HG03159 (cell line): ENCODE measurements around the gene TNFSF13.

Experiments
- ATAC-seq: cut with Tn5 transposase; IDR thresholded peaks from one replicate; pipeline ENCODE4 v1.9.1; 2021; ENCODE audit warnings: mild to moderate bottlenecking, moderate library complexity; ENCODE audit not compliant: unreplicated experiment

Gene TNFSF13, protein sequence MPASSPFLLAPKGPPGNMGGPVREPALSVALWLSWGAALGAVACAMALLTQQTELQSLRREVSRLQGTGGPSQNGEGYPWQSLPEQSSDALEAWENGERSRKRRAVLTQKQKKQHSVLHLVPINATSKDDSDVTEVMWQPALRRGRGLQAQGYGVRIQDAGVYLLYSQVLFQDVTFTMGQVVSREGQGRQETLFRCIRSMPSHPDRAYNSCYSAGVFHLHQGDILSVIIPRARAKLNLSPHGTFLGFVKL

DNA sequence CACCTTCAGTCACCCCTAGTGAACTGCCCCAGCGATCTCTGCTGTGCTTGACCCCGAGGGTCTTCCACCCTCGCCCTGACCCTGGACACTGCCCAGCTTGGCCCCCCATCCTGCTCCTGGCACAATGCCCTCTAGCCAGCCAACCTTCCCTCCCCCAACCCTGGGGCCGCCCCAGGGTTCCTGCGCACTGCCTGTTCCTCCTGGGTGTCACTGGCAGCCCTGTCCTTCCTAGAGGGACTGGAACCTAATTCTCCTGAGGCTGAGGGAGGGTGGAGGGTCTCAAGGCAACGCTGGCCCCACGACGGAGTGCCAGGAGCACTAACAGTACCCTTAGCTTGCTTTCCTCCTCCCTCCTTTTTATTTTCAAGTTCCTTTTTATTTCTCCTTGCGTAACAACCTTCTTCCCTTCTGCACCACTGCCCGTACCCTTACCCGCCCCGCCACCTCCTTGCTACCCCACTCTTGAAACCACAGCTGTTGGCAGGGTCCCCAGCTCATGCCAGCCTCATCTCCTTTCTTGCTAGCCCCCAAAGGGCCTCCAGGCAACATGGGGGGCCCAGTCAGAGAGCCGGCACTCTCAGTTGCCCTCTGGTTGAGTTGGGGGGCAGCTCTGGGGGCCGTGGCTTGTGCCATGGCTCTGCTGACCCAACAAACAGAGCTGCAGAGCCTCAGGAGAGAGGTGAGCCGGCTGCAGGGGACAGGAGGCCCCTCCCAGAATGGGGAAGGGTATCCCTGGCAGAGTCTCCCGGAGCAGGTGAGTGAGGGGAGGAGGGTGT lies at the start of gene TNFSF13:
TSS of gene TNFSF13 (plus strand) at position 207 of the 776 bp plus-strand sequence. CDS start at position 497, 290 bp downstream.
- no peak for ATAC-seq

DNA sequence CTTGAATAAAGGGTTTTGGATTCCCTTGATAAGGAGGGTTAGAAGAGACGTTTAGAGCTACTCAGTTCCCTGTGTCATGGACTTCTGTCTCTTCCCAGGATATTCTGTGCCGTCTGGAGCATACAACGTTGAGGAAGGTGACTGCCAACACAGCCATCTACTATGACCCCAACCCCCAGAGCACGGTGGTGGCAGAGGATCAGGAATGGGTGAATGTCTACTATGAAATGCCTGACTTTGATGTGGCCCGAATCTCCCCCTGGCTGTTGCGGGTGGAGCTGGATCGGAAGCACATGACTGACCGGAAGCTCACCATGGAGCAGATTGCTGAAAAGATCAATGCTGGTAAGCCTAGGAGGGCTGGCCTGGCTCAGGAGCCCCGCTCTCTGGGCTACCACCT lies 49.7 kb upstream of the TNFSF13 start:
- no peak for ATAC-seq

DNA sequence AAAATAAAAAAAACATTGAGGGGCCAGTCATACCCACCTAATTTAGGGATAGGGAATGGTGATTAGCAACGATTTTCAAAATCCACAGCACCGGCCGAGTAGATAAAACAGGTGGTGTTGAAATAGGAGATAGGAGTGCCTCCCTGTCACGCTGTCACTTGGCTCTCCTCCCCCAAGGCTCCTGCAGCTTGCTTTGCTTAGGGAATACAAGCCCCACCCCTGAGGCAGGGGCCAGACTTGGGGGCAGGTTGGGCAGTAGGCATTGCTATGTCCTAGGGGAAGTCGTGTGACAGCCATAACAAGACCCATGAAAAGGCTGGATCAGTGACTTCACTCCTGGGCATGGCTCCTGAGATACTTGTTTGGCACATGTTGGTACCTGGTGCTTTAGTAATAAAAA lies 48.6 kb upstream of the TNFSF13 start:
- ATAC-seq = no peak

DNA sequence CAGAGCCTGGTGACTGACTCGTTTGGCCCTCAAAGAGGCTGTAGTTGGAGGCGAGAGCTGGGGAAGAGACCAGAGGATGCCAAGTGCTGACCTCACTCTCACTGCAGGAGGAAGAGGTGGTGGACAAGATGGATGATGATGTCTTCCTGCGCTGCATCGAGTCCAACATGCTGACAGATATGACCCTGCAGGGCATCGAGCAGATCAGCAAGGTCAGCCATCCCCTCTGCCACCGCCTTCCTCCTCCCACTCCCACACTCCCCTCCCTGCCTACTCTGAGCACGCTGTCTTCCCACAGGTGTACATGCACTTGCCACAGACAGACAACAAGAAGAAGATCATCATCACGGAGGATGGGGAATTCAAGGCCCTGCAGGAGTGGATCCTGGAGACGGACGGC lies 47.4 kb upstream of the TNFSF13 start:
- ATAC-seq = no peak

DNA sequence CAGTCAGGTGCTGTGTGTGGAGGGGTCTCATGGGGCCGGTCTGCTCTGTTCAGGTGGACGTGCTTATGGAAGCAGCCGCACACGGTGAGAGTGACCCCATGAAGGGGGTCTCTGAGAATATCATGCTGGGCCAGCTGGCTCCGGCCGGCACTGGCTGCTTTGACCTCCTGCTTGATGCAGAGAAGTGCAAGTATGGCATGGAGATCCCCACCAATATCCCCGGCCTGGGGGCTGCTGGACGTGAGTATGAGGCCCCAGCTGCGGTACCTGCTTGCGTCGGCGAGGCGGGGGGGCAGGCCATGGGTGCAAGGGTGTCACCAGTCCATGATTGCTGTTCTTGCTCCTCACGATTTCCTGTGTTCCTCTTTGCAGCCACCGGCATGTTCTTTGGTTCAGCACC lies 46.4 kb upstream of the TNFSF13 start:
- ATAC-seq = no peak

DNA sequence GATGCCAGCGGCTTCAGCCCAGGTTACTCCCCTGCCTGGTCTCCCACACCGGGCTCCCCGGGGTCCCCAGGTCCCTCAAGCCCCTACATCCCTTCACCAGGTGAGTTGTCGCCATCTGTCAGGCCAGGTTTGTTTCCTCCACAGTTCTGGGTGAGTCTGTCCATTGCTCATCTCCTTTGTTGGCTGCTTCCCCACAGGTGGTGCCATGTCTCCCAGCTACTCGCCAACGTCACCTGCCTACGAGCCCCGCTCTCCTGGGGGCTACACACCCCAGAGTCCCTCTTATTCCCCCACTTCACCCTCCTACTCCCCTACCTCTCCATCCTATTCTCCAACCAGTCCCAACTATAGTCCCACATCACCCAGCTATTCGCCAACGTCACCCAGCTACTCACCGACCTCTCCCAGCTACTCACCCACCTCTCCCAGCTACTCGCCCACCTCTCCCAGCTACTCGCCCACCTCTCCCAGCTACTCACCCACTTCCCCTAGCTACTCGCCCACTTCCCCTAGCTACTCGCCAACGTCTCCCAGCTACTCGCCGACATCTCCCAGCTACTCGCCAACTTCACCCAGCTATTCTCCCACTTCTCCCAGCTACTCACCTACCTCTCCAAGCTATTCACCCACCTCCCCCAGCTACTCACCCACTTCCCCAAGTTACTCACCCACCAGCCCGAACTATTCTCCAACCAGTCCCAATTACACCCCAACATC lies 45.6 kb upstream of the TNFSF13 start:
- ATAC-seq = no peak

DNA sequence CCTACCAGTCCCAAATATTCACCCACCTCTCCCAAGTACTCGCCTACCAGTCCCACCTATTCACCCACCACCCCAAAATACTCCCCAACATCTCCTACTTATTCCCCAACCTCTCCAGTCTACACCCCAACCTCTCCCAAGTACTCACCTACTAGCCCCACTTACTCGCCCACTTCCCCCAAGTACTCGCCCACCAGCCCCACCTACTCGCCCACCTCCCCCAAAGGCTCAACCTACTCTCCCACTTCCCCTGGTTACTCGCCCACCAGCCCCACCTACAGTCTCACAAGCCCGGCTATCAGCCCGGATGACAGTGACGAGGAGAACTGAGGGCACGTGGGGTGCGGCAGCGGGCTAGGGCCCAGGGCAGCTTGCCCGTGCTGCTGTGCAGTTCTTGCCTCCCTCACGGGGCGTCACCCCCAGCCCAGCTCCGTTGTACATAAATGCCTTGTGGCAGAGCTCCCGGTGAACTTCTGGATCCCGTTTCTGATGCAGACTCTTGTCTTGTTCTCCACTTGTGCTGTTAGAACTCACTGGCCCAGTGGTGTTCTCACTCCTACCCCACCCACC lies 44.6 kb upstream of the TNFSF13 start:
- no peak for ATAC-seq

DNA sequence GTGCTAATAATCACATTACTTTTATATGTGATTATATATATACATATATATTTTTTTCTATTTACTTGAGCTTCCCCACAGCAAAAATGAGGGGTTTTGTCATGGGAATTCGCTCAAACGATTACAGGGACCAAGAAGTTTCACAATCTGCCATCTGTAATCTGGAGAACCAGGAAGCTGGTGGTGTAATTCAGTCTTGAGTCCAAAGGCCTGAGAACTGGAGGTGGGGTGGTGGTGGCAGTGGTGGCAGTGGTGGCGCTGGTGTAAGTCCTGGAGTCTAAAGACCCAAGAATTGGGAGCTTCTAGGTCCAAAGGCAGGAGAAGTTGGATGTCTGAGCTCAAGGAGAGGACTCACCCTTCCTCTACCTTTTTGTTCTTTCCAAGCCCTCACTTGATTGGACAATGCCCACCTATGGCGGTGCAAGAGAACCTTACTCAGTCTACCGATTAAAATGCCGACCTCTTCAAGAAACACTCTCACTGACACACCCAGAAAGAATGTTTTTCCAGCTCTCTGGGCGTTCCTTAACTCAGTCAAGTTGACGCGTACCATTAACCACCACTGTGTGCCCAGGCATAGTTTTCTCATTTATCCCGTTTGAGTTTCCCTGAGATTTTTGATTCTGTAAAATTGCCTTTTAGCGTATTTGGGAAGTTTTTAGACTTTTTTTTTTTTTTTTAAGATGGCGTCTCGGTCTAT lies 42.5 kb upstream of the TNFSF13 start:
- no peak for ATAC-seq

DNA sequence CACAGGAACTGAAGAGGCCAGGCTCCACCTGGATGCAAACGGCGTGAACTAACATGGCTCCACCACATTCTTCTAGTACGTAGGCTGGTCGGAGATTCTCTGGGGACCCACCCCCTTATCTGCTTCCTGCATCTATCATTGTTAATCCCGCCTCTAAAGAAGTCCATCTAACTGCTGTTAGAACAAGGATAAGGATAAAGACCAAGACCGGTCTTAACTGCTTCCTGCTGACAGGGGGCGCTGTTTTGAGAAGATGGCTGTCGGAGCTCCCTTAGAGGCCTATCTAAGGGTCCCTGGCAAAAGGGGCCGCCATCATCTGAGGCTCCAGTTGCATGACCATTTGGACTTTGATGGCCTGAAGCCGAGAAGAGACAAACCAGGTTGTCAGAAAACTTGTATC lies 35.5 kb upstream of the TNFSF13 start:
- no peak for ATAC-seq

DNA sequence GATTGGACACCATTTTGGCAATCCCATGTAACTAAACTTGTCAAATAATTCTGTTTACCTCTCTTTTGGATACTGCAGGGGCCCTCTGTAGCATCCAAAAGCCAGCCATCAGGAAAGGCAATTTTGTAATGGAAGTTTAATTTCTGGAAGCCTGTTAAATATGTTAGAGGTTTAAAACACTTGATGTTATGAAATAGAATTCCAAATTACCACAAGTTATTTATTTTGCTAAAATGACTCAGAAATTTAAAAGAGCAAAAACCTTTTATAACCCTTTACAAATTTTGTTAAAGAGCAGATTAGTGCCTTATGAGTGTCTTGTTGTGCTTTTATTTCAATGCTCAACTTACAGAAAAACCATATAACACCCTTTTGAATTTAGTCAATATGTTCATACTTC lies 29.7 kb upstream of the TNFSF13 start:
- ATAC-seq = no peak

DNA sequence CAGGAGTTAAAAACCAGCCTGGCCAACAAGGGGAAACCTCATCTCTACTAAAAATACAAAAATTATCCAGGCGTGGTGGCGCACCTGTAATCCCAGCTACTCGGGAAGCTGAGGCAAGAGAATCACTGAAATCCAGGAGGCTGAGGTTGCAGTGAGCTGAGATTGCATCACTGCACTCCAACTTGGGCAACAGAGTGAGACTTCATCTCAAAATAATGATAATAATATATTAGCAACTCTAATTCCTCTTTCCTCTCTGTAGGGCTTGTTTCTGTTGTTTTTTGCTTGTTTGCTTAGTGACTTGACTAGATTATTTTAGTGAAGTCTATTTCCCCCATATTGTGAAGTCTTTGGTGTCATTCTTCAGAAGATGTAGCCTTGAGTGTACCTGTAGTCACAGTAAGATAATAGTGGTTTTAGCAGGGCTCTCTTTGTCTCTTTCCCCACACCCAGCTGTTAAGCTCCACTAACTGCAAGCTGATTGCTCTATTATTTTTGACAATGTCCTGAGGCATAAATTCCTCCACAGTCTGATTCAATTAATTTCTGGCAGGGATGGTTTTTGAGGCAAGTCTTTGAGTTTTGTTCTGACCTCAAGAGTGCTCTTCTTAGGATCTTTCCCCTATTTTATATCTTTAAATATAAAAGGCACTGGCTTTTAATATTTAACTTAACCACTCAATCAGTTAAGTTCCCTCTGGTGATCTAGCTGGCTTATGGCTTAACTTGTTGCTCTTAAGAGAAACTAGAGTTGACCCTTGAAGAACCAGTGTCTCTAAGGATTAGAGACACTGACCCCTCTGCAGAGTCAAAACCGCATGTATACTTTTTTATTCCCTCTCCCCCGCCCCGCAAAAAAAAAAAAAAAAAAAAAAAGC lies 28.3 kb upstream of the TNFSF13 start:
- ATAC-seq = no peak

DNA sequence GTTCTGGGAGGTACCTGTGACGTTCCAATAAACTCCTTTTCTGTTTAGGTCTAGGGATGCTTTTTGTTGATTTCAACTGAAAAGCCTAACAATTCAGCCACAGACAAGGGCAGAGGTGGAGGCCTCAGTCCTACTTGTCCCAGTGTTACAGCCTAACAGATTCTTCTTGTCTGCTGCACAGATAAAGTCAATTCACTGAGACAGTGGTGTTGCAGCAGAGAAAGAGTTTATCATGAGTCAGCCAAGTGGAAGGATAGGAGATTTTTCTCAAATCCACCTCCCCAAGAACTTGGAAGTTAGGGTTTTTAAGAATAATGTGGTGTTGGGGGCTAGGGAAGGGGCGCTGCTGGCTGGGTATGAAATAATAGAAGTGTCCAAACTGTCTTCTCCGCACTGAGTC lies 20.5 kb upstream of the TNFSF13 start:
- ATAC-seq = no peak

DNA sequence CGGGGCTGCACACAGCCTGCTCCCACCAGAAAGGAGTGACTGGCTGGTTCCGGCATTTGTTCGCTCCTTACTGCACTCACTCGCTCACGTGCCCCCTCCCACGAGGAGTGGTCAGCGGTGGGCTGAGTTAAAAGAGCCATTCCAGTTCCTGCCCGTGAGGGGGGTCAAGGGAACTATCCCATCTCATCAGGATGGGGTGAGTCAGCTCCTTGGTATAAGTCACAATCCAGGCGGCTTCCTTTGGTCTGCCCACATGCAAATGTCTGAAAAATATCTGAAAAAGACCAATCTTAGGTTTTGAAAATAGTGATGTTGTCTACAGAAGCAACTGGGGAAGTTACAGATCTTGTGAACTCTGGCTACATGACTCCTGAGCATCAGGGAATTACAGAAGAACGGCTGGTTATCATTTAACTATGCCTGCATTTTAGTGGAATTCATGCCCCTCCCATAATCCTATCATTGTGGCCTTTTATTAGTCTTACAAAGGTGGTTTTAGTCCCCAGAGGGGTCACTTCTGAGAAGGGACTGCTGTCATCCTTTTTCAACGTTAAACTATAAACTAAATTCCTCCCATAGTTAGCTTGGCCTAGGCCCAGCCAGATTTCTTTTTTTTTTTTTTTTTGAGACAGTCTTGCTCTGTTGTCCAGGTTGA lies 19.5 kb upstream of the TNFSF13 start:
- no peak for ATAC-seq

DNA sequence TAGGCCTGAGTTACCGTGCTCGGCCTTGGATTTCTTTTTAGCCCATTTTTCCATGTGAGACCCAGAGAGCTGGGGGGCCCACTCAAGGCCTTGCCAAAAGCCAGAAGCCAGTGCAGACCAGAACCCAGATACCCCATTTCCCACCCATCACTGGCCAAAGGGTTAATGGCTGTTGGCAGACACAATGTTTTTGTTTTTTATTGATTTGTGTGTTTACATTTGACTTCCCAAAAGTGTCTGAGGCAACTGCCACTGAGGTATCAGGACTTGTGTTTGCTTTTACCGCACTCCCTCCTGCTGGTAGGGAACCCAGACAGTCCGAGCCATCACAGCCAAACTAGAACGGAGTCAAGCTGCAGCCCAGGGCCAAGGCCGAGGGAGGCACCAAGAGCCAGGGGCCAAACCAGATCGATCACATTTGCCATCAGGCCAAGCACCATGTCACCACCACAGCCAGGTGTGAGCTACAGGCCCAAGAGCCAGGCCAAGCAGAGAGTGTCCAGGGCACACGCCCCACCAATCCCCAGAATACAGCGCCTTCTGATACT lies 17.4 kb upstream of the TNFSF13 start:
- ATAC-seq = no peak

DNA sequence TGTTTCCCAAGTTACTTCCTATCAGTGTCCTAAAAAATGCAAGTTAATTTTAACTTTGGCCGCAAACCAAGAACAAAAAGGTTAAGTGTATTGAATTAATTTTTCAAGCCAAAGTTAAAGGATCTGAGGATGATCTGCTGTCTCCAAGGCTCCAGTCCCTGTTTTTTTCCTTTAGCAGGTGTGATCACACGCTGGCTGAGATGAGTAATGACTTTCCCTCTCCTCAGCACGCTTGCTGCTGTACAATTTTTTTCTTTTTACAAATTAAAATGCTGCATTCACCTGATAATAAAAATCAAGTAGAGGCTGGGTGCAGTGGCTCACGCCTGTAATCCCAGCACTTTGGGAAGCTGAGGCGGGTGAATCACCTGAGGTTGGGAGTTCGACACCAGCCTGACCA lies 13.6 kb upstream of the TNFSF13 start:
- no peak for ATAC-seq

DNA sequence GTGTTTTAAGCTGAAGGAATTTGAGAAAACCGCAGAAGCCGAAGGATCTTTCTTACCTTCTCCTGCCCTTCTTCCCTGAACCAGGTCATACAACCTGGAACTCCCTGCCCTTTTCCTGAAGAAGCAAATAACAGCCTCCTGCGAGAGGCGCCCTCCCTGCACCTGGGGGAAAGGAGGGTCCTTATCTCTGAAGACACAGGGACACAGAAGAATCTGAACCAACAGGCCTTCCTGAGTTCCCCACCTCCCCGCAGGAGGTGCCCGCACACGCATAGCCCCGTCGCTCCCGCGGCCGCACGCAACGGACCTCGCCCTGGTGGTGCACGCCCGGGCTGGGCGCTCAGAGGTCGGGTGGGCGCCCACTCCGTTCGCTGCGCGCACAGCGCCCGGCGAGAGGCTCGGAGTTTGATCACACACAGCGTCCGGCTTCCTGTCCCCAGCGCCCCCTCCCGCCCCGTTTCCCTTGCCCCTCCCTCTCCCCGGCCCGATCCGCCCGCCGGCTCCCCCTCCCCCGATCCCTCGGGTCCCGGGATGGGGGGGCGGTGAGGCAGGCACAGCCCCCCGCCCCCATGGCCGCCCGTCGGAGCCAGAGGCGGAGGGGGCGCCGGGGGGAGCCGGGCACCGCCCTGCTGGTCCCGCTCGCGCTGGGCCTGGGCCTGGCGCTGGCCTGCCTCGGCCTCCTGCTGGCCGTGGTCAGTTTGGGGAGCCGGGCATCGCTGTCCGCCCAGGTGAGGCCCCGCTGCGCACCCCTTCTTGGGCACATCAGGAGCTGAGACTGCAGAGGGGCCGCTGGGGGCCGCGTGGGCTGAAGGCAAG lies 9.8 kb upstream of the TNFSF13 start, which contains the start of gene TNFSF12:
TSS of gene TNFSF12 (plus strand) at position 474 of the 816 bp plus-strand sequence. CDS start at position 570, 96 bp downstream.
- ATAC-seq = no peak

DNA sequence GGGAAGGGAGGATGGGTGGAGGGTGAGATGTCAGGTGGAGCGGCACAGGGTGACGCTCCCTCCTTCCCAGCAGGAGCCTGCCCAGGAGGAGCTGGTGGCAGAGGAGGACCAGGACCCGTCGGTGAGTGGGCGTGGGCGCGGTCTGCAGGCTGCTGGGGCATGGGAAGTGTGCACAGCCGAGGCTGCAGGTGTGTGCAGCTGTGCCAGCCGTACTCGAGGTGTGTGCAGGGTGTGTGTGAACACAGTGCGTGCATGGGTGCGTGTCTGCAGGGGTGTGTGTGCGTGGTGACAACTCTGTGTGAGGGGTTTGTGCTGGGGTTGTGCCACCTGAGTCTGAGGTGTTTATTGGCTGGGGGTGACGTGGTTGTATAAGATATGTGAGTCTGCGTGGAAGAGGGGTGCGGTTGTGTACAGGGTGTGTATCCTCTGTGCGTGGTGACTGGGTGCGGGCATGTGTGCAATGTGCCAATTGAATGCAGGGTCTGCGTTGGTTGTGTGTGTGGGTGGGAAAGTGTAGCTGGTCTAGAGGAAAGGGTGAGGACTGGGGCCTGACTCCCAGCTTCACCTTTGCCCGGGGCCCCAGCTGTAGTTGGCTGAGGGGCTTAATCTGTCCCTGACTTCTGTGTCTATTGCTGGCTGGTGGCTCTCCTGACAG lies 9.0 kb upstream of the TNFSF13 start:
- no peak for ATAC-seq

DNA sequence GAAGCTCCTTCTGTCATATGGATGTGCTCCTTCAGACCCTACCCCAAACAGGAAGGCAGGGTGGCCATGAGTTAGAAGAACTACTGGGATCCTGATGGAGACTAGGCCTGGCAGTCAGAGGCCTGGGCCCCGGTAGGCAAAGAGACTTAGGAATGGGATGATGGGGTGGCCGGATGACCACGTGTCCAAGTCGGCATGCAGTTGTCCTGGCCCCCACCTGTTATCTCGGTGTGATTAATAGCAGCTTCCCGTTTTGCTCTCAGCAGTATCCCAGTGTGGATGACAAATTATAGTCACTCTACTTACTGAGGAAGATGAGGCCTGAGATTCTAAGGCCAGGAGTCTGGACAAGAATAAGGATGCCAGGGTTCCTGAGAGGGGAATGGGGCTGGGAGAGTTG lies 8.2 kb upstream of the TNFSF13 start:
- ATAC-seq = no peak
